ENCODE data around the gene CDH4.

Gene CDH4

DNA sequence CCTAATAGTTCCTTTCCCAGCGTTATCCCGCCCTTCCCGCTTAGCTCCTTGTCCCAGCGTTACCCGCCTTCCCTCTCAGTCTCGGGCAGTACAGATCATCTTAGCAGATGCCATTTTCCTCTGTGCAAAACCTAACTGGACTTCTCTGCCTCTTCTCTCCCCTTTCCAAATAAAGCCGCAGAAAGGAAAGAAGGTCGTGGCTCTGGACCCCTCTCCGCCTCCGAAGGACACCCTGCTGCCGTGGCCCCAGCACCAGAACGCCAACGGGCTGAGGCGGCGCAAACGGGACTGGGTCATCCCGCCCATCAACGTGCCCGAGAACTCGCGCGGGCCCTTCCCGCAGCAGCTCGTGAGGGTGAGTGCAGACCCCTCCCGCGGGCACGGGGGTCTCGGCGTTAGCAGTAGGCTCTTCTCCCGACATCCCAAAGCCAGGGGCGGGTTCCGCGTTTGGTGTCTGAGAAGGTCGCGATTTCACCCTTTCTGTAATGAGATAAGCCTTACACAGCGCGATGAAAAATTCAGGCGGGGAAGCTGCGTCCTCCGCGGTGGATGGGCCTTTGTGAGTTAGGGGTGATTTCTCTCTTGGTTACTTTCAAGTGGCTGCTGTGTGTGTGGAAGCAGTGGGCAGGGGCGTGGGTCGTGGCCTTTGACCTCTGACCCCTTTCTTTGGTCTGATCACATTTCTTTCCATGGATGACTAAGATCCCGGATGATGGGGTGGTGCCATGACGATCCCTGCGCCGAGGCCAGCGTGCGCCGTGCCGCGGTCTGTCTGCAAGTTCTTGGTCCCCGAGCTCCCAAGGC, 521.0 kb downstream of the CDH4 start:
- TF ChIP-seq SIN3A (IDR thresholded peaks at IDR 0.05; ENCODE audit: borderline replicate concordance, insufficient read depth, low read length) (no peak), FOXP2 (optimal IDR thresholded peaks at IDR 0.05; ENCODE audit: borderline replicate concordance, extremely low read depth, extremely low read length, insufficient read depth) (no peak), TAF1 (IDR thresholded peaks at IDR 0.05; ENCODE audit: borderline replicate concordance, insufficient read depth, low read length) (no peak), POLR2AphosphoS5 (IDR thresholded peaks at IDR 0.05; ENCODE audit: low read depth, low read length) (no peak)
- TF ChIP-seq, protein P1, sequence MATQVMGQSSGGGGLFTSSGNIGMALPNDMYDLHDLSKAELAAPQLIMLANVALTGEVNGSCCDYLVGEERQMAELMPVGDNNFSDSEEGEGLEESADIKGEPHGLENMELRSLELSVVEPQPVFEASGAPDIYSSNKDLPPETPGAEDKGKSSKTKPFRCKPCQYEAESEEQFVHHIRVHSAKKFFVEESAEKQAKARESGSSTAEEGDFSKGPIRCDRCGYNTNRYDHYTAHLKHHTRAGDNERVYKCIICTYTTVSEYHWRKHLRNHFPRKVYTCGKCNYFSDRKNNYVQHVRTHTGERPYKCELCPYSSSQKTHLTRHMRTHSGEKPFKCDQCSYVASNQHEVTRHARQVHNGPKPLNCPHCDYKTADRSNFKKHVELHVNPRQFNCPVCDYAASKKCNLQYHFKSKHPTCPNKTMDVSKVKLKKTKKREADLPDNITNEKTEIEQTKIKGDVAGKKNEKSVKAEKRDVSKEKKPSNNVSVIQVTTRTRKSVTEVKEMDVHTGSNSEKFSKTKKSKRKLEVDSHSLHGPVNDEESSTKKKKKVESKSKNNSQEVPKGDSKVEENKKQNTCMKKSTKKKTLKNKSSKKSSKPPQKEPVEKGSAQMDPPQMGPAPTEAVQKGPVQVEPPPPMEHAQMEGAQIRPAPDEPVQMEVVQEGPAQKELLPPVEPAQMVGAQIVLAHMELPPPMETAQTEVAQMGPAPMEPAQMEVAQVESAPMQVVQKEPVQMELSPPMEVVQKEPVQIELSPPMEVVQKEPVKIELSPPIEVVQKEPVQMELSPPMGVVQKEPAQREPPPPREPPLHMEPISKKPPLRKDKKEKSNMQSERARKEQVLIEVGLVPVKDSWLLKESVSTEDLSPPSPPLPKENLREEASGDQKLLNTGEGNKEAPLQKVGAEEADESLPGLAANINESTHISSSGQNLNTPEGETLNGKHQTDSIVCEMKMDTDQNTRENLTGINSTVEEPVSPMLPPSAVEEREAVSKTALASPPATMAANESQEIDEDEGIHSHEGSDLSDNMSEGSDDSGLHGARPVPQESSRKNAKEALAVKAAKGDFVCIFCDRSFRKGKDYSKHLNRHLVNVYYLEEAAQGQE (IDR thresholded peaks at IDR 0.05; ENCODE audit: insufficient read depth in 1 of 2, low read depth in 2 of 2, low read length in 2 of 2): no peak

DNA sequence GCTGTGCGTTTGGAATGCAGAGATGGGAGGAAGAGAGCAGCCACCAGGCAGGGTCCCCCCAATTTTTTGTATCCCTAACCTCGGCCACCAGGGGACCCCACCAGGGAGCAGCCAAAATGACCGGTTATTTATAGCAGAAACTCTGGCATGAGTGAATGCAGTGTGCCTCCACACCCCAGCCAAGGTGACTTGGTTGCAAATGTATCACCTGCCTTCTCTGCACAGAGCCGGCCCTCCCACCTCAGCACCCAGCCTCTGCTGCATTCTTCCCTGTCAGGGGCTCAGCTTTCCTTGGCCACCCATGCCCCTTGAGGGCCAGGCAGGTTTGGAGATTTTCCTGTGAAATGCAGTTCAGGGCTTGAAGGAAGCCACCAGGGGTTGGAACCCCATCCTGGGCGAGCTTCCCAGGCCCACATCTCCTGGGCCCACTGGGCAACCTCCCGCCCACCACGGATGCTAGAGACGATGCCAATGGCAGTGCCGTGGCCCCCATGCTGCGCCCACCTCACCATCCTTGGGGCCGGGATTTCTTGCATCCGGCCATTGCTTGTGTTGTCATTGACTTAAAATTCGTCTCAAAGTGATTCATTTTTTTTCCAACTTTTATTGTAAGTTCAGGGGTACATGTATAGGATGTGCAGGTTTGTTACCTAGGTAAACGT, 522.0 kb downstream of the CDH4 start:
- TF ChIP-seq FOXP2 (optimal IDR thresholded peaks at IDR 0.05; ENCODE audit: borderline replicate concordance, extremely low read depth, extremely low read length, insufficient read depth) (no peak), SIN3A (IDR thresholded peaks at IDR 0.05; ENCODE audit: borderline replicate concordance, insufficient read depth, low read length) (no peak), POLR2AphosphoS5 (IDR thresholded peaks at IDR 0.05; ENCODE audit: low read depth, low read length) (no peak), TAF1 (IDR thresholded peaks at IDR 0.05; ENCODE audit: borderline replicate concordance, insufficient read depth, low read length) (no peak)
- TF ChIP-seq, protein P1 (IDR thresholded peaks at IDR 0.05; ENCODE audit: insufficient read depth in 1 of 2, low read depth in 2 of 2, low read length in 2 of 2): no peak

- TF ChIP-seq, protein P1 (IDR thresholded peaks at IDR 0.05; ENCODE audit: insufficient read depth in 1 of 2, low read depth in 2 of 2, low read length in 2 of 2): no peak
- TF ChIP-seq POLR2AphosphoS5 (IDR thresholded peaks at IDR 0.05; ENCODE audit: low read depth, low read length): no peak
- no peak for TF ChIP-seq TAF1 (IDR thresholded peaks at IDR 0.05; ENCODE audit: borderline replicate concordance, insufficient read depth, low read length)
- no peak for TF ChIP-seq FOXP2 (optimal IDR thresholded peaks at IDR 0.05; ENCODE audit: borderline replicate concordance, extremely low read depth, extremely low read length, insufficient read depth)
- no peak for TF ChIP-seq SIN3A (IDR thresholded peaks at IDR 0.05; ENCODE audit: borderline replicate concordance, insufficient read depth, low read length)
Measured at GRCh38 chr20:61775423-61775822, 523.4 kb downstream of the CDH4 start.

- TF ChIP-seq, protein P1 (IDR thresholded peaks at IDR 0.05; ENCODE audit: insufficient read depth in 1 of 2, low read depth in 2 of 2, low read length in 2 of 2): no peak
- no peak for TF ChIP-seq SIN3A (IDR thresholded peaks at IDR 0.05; ENCODE audit: borderline replicate concordance, insufficient read depth, low read length)
- TF ChIP-seq TAF1 (IDR thresholded peaks at IDR 0.05; ENCODE audit: borderline replicate concordance, insufficient read depth, low read length): no peak
- TF ChIP-seq POLR2AphosphoS5 (IDR thresholded peaks at IDR 0.05; ENCODE audit: low read depth, low read length): no peak
- no peak for TF ChIP-seq FOXP2 (optimal IDR thresholded peaks at IDR 0.05; ENCODE audit: borderline replicate concordance, extremely low read depth, extremely low read length, insufficient read depth)
Measured at GRCh38 chr20:61776491-61777075, 524.5 kb downstream of the CDH4 start.

All from PFSK-1 (cell line).